ENCODE data around the gene ZNF740. TPM values are rescaled to one million over a fixed set of nuclear protein-coding genes. Genes with fewer than 3 reads are reported as not detected.

Gene ZNF740
- total RNA-seq, 1 experiment from 2014 or later: 46.8 TPM

DNA sequence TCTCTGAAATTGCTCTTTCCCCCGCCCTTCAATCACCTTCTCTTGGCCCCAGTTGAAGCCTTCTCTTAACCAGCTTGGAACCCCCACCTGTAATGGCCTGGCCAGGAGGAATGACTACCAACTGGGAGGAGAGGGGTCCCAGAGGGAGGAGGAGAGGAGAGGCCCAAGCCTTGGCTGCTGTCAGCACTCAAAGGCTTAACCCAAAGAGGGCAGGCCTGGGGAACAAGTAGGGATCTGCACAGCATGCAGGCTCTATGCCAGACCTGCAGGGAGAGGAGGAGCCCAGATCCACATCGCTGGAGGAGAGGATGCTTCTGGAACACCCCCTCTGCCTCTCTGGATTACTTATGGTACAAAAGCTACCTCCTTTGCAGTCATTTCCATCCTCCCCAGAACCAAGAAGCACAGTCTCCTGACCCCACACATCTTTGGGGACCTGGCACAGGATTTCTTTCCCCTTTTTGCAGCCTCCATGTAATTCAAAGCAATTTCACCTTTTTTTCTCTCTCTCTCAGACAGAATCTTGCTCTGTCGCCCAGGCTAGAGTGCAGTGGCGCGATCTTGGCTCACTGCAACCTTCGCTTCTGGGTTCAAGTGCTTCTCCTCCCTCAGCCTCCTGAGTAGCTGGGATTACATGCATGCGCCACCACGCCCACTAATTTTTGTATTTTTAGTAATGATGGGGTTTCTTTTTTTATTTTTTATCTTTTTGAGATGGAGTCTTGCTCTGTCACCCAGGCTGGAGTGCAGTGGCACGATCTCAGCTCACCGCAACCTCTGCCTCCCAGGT is 45.3 kb downstream of the ZNF740 start:
- intact Hi-C loops (cut with micrococcal nuclease; ENCODE audit: unreplicated experiment) (no loop called here), in situ Hi-C loops (cut with HindIII; ENCODE audit: low pct_unique_long_range_greater_than_20kb, low sequenced_read_pairs) (no loop called here)
- POLR2A ChIA-PET: no interaction called here
- peaks cover 35% of the 10 kb centered on the region for H3K4me1 ChIP-seq (ENCODE audit: control insufficient read depth, insufficient read depth, low read length)
- CTCF ChIA-PET: interaction anchor here (0.6 kb wide), 1 partner anchor 46 kb away, joined by 3 read pairs; no protein-coding TSS in a partner anchor
- no TSS peak for BruUV-seq (replicated peaks)
- no peaks in the 10 kb centered on the region for H3K27me3 ChIP-seq (ENCODE audit: control insufficient read depth, insufficient read depth, low read length)
- TF ChIP-seq REST (IDR thresholded peaks at IDR 0.05; ENCODE audit: insufficient read depth in 1 of 2, low read depth in 2 of 2, low read length in 1 of 2) (no peak), SIN3A (IDR thresholded peaks at IDR 0.05; ENCODE audit: borderline replicate concordance, insufficient read depth, low read depth, low read length) (no peak), TCF7L2 (IDR thresholded peaks at IDR 0.05; ENCODE audit: low read depth, low read length) (no peak), CTCF (IDR thresholded peaks at IDR 0.05) (no peak), POLR2AphosphoS5 (IDR thresholded peaks at IDR 0.05; ENCODE audit: low read depth, low read length) (no peak)
- H3K27ac ChIP-seq (ENCODE audit: low read length): no peak overlapping the region
- H3K36me3 ChIP-seq (ENCODE audit: control insufficient read depth, insufficient read depth, low read length): no peaks in the 10 kb centered on the region
- H3K4me3 ChIP-seq (ENCODE audit: low read depth in 2 of 2, low read length in 2 of 2): no peak overlapping the region
- DNase-seq (ENCODE audit: low read depth, low spot score) (no peak), ATAC-seq (no peak)
- no peaks in the 10 kb centered on the region for H3K9me3 ChIP-seq (ENCODE audit: control insufficient read depth, insufficient read depth, low read depth, low read length)

- POLR2A ChIA-PET: no interaction called here
- CTCF ChIA-PET: no interaction called here
- TF ChIP-seq TCF7L2 (IDR thresholded peaks at IDR 0.05; ENCODE audit: low read depth, low read length) (no peak), REST (IDR thresholded peaks at IDR 0.05; ENCODE audit: insufficient read depth in 1 of 2, low read depth in 2 of 2, low read length in 1 of 2) (no peak), POLR2AphosphoS5 (IDR thresholded peaks at IDR 0.05; ENCODE audit: low read depth, low read length) (no peak), CTCF (IDR thresholded peaks at IDR 0.05) (no peak), SIN3A (IDR thresholded peaks at IDR 0.05; ENCODE audit: borderline replicate concordance, insufficient read depth, low read depth, low read length) (no peak)
- no TSS peak for BruUV-seq (replicated peaks)
- Histone ChIP-seq H3K4me3 (ENCODE audit: low read depth in 2 of 2, low read length in 2 of 2) (no peak overlapping the region), H3K27me3 (ENCODE audit: control insufficient read depth, insufficient read depth, low read length) (no peaks in the 10 kb centered on the region), H3K9me3 (ENCODE audit: control insufficient read depth, insufficient read depth, low read depth, low read length) (no peaks in the 10 kb centered on the region), H3K4me1 (ENCODE audit: control insufficient read depth, insufficient read depth, low read length) (peaks cover 41% of the 10 kb centered on the region), H3K36me3 (ENCODE audit: control insufficient read depth, insufficient read depth, low read length) (no peaks in the 10 kb centered on the region; the same call in 1 of the 2 replicates), H3K27ac (ENCODE audit: low read length) (no peak overlapping the region)
- intact Hi-C loops (cut with micrococcal nuclease; ENCODE audit: unreplicated experiment) (no loop called here), in situ Hi-C loops (cut with HindIII; ENCODE audit: low pct_unique_long_range_greater_than_20kb, low sequenced_read_pairs) (no loop called here)
- DNase-seq (ENCODE audit: low read depth, low spot score) (no peak), ATAC-seq (no peak)
Observed at GRCh38 chr12:53226815-53227214, 46.3 kb downstream of the ZNF740 start.

All from Panc1 (cell line).